PC-9 (cell line): ENCODE data around the gene C7.

Source experiments
- CTCF ChIP-seq: fragments of 200-600 bp; sonication (generic); conservative IDR thresholded peaks from 2 replicates; pipeline ENCODE4 v1.6.1; 2017; ENCODE audit warnings: mixed run types, antibody characterized with exemption, mild to moderate bottlenecking, moderate library complexity
- EZH2 ChIP-seq: fragments of 200-600 bp; sonication (generic); IDR thresholded peaks from 2 replicates; pipeline ENCODE4 v1.8.0; 2017; ENCODE audit warnings: antibody characterized with exemption, low read depth

GRCh38 chr5:41003670-41004376 is 94.5 kb downstream of the C7 start:
- TF ChIP-seq CTCF: no peak
- no peak for TF ChIP-seq EZH2
